Neuronal stem cell (in vitro differentiated cells): Measurements from ENCODE around the gene PDLIM5.

ENCODE experiments used
- DNase-seq: peaks from one replicate; pipeline ENCODE4 v3.0.0-alpha.2; 2013; ENCODE audit warnings: low spot score
- H2AFZ ChIP-seq: one replicate; pipeline ENCODE4 v1.6.1; 2013; ENCODE audit warnings: mild to moderate bottlenecking, low read length, inconsistent platforms
- H2AK5ac ChIP-seq: 2 replicates; pipeline ENCODE4 v1.6.1; 2013; ENCODE audit warnings: low read depth, mild to moderate bottlenecking, inconsistent platforms, low read length, moderate library complexity, mixed read lengths
- H2BK120ac ChIP-seq: 2 replicates; pipeline ENCODE4 v1.6.1; 2013; ENCODE audit warnings: low read depth, mild to moderate bottlenecking, inconsistent platforms, low read length, moderate library complexity, mixed read lengths
- H2BK12ac ChIP-seq: one replicate; pipeline ENCODE4 v1.6.1; 2013; ENCODE audit warnings: low read length, inconsistent platforms
- H2BK15ac ChIP-seq: 2 replicates; pipeline ENCODE4 v1.6.1; 2013; ENCODE audit warnings: mild to moderate bottlenecking, low read length, inconsistent platforms, mixed read lengths
- H2BK5ac ChIP-seq: one replicate; pipeline ENCODE4 v1.6.1; 2013; ENCODE audit warnings: inconsistent platforms, mild to moderate bottlenecking, low read length, moderate library complexity
- H3K14ac ChIP-seq: one replicate; pipeline ENCODE4 v1.6.1; 2013; ENCODE audit warnings: low read length, inconsistent platforms
- H3K18ac ChIP-seq: 2 replicates; pipeline ENCODE4 v1.6.1; 2013; ENCODE audit warnings: low read length, inconsistent platforms
- H3K23ac ChIP-seq: 2 replicates; pipeline ENCODE4 v1.6.1; 2013; ENCODE audit warnings: low read depth, mild to moderate bottlenecking, mixed read lengths, low read length, inconsistent platforms; ENCODE audit not compliant: poor library complexity
- H3K27ac ChIP-seq: replicated peaks from 3 replicates; pipeline ENCODE4 v1.5.1; 2013; ENCODE audit warnings: low read length, inconsistent platforms
- H3K27me3 ChIP-seq, 3 experiments: 2 replicates each; pipeline ENCODE4 v1.6.1; 2013; ENCODE audit warnings: low read length in 3 of 3, mild to moderate bottlenecking in 2 of 3, inconsistent platforms in 1 of 3, low read depth in 1 of 3, mixed read lengths in 1 of 3, moderate library complexity in 1 of 3; ENCODE audit not compliant: control insufficient read depth in 3 of 3, insufficient read depth in 3 of 3
- H3K36me3 ChIP-seq, 2 donors: replicated peaks in 1 of 2; 2 replicates each; pipeline ENCODE4 v1.6.1; 2013; ENCODE audit warnings: low read length in 2 of 2; ENCODE audit not compliant: control insufficient read depth in 2 of 2, insufficient read depth in 2 of 2
- H3K4ac ChIP-seq: 2 replicates; pipeline ENCODE4 v1.6.1; 2013; ENCODE audit warnings: inconsistent platforms, mild to moderate bottlenecking, low read length, moderate library complexity
- H3K4me1 ChIP-seq, 2 donors: 1 replicate in 1 of 2; 2 replicates in 1 of 2; pipeline ENCODE4 v1.6.1; 2013; ENCODE audit warnings: low read length in 2 of 2, low read depth in 1 of 2; ENCODE audit not compliant: control insufficient read depth in 2 of 2, insufficient read depth in 1 of 2
- H3K4me2 ChIP-seq: one replicate; pipeline ENCODE4 v1.6.1; 2013; ENCODE audit warnings: mild to moderate bottlenecking, low read length, inconsistent platforms; ENCODE audit not compliant: insufficient read depth, poor library complexity, severe bottlenecking
- H3K4me3 ChIP-seq, 2 donors: 2 replicates each; pipeline ENCODE4 v1.5.1; 2013; ENCODE audit warnings: low read length in 2 of 2, mild to moderate bottlenecking in 2 of 2, inconsistent platforms in 1 of 2, moderate library complexity in 1 of 2
- H3K79me1 ChIP-seq: one replicate; pipeline ENCODE4 v1.6.1; 2013; ENCODE audit warnings: low read depth, mild to moderate bottlenecking, inconsistent platforms, low read length, moderate library complexity
- H3K9ac ChIP-seq: one replicate; pipeline ENCODE4 v1.6.1; 2013; ENCODE audit warnings: mild to moderate bottlenecking, low read depth, low read length, inconsistent platforms; ENCODE audit not compliant: poor library complexity
- H3K9me3 ChIP-seq, 2 donors: replicated peaks in 1 of 2; 2 replicates each; pipeline versions ENCODE3 to v1.6.1; 2013; ENCODE audit warnings: low read length in 2 of 2, mild to moderate bottlenecking in 2 of 2, inconsistent platforms in 1 of 2, low read depth in 1 of 2, mixed read lengths in 1 of 2, moderate library complexity in 1 of 2; ENCODE audit not compliant: control insufficient read depth in 2 of 2, insufficient read depth in 1 of 2
- H4K8ac ChIP-seq: one replicate; pipeline ENCODE4 v1.6.1; 2013; ENCODE audit warnings: low read depth, mild to moderate bottlenecking, inconsistent platforms, low read length, moderate library complexity
- H4K91ac ChIP-seq: one replicate; pipeline ENCODE4 v1.6.1; 2013; ENCODE audit warnings: low read length, low read depth, mild to moderate bottlenecking, inconsistent platforms; ENCODE audit not compliant: poor library complexity
- WGBS, 2 donors: extraction: QIAGEN DNeasy Blood & Tissue Kit; methylation state at CpG; one replicate each; pipeline ENCODE4 v1.1.7; 2013; ENCODE audit warnings: missing lambda C conversion rate in 2 of 2, mixed read lengths in 1 of 2; ENCODE audit not compliant: insufficient read length in 2 of 2, insufficient replicate concordance in 1 of 2; ENCODE audit errors: extremely low coverage in 2 of 2; 5-methylcytosine and 5-hydroxymethylcytosine counted together

Gene PDLIM5

GRCh38 chr4:94490437-94490836 is 38.7 kb downstream of the PDLIM5 start:
- Histone ChIP-seq H3K27ac (no peak overlapping the region), H3K9me3 (peaks cover 0 to under 1% of the 10 kb centered on the region in 2 donors), H3K4ac (no peak overlapping the region), H4K91ac (no peak overlapping the region), H3K79me1 (no peaks in the 10 kb centered on the region), H3K4me3 (no peak overlapping the region), H2BK15ac (no peak overlapping the region), H3K9ac (no peak overlapping the region), H3K4me1 (peaks cover 0 to under 1% of the 10 kb centered on the region in 2 donors), H2BK5ac (no peak overlapping the region), H3K14ac (no peak overlapping the region), H2AFZ (no peak overlapping the region), H2BK12ac (no peak overlapping the region), H3K36me3 (no peaks in the 10 kb centered on the region), H3K23ac (no peak overlapping the region), H2BK120ac (no peak overlapping the region), H3K4me2 (no peak overlapping the region), H3K18ac (no peak overlapping the region), H4K8ac (no peak overlapping the region), H3K27me3 (no peaks in the 10 kb centered on the region), H2AK5ac (no peak overlapping the region)
- no CpG with 5 or more reads among the region's 1 CpG for WGBS, 2 donors
- no peak for DNase-seq

DNA sequence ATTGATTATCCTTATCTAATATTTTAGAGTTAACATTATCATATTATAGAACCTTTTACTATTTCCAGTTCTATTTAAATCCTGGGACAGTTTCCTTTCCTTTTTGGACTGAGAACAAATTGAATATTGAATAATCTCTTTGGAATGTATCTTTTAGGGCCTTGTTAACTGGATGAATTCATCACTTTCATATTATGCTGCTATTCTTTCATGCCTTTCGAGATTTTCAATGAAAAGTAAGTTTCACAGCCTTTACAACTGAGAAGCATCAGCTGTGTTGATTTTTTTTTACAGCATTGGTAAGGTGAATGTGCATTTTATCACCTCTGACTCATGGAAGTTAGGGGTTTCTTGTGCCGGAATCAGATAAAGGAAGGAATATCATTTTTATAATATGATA is 39.6 kb downstream of the PDLIM5 start:
- Histone ChIP-seq H2BK120ac (no peak overlapping the region), H4K91ac (no peak overlapping the region), H3K14ac (no peak overlapping the region), H3K4me1 (peaks cover 0 to 3% of the 10 kb centered on the region in 2 donors), H3K4ac (no peak overlapping the region), H2AFZ (no peak overlapping the region), H3K79me1 (no peaks in the 10 kb centered on the region), H3K23ac (no peak overlapping the region), H2AK5ac (no peak overlapping the region), H2BK12ac (no peak overlapping the region), H3K36me3 (peaks cover 0 to 2% of the 10 kb centered on the region in 2 donors), H3K4me3 (no peak overlapping the region), H3K9me3 (peaks cover 0 to 2% of the 10 kb centered on the region in 2 donors), H3K18ac (no peak overlapping the region), H3K27ac (no peak overlapping the region), H3K9ac (no peak overlapping the region), H2BK15ac (no peak overlapping the region), H3K27me3 (no peaks in the 10 kb centered on the region), H3K4me2 (no peak overlapping the region), H4K8ac (no peak overlapping the region), H2BK5ac (no peak overlapping the region)
- no peak for DNase-seq
- no CpG with 5 or more reads among the region's 2 CpGs for WGBS, 2 donors

- peaks cover 0 to 3% of the 10 kb centered on the region in 2 donors for H3K4me1 ChIP-seq
- H3K14ac ChIP-seq = no peak overlapping the region
- H3K36me3 ChIP-seq = peaks cover 0 to 2% of the 10 kb centered on the region in 2 donors
- no peak overlapping the region for H2BK12ac ChIP-seq
- no peak for DNase-seq
- no peak overlapping the region for H4K91ac ChIP-seq
- H2AFZ ChIP-seq = no peak overlapping the region
- peak overlapping the region; percentile 27 for H3K18ac ChIP-seq
- no peak overlapping the region for H2BK120ac ChIP-seq
- no peak overlapping the region for H2AK5ac ChIP-seq
- H3K4me3 ChIP-seq = no peak overlapping the region
- peaks cover 5 to 6% of the 10 kb centered on the region in 2 donors for H3K9me3 ChIP-seq
- no CpG with 5 or more reads among the region's 2 CpGs for WGBS, 2 donors
- no peak overlapping the region for H2BK15ac ChIP-seq
- H3K9ac ChIP-seq = no peak overlapping the region
- H4K8ac ChIP-seq = no peak overlapping the region
- H3K79me1 ChIP-seq = no peaks in the 10 kb centered on the region
- H3K4ac ChIP-seq = no peak overlapping the region
- no peaks in the 10 kb centered on the region for H3K27me3 ChIP-seq
- no peak overlapping the region for H2BK5ac ChIP-seq
- H3K23ac ChIP-seq = no peak overlapping the region
- no peak overlapping the region for H3K27ac ChIP-seq
- H3K4me2 ChIP-seq = no peak overlapping the region
Observed at GRCh38 chr4:94495408-94495807, 43.7 kb downstream of the PDLIM5 start.

DNA sequence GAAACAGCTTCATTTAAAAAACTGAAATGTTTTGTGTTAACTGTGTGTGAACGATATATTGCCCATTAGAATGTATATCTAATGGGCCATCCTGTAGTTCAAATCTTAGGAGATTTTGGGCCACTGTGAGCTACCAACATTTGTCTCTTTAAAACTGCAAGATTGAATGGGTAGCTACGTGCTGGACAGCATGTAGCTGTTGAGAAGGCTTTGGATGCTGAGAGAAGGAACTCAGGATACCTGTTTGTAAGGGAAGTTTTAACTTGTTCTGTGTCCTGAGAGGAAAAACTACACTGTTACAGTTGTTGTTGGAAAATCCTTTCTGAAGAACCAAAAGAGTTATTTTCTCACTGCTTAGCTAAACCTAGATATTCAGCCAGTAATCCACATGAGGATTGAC is 45.9 kb downstream of the PDLIM5 start:
- WGBS, 2 donors = no CpG with 5 or more reads among the region's 2 CpGs
- peaks cover 5 to 6% of the 10 kb centered on the region in 2 donors for H3K9me3 ChIP-seq
- H2BK120ac ChIP-seq = no peak overlapping the region
- no peak overlapping the region for H2AK5ac ChIP-seq
- H2BK12ac ChIP-seq = no peak overlapping the region
- peaks cover 0 to 3% of the 10 kb centered on the region in 2 donors for H3K4me1 ChIP-seq
- no peak overlapping the region for H3K4ac ChIP-seq
- H4K8ac ChIP-seq = no peak overlapping the region
- H3K9ac ChIP-seq = no peak overlapping the region
- H3K27ac ChIP-seq = no peak overlapping the region
- no peak overlapping the region for H3K23ac ChIP-seq
- no peaks in the 10 kb centered on the region for H3K27me3 ChIP-seq
- H3K36me3 ChIP-seq = peaks cover 0 to 2% of the 10 kb centered on the region in 2 donors
- no peak overlapping the region for H3K18ac ChIP-seq
- H3K4me3 ChIP-seq = no peak overlapping the region
- H3K14ac ChIP-seq = no peak overlapping the region
- DNase-seq = no peak
- no peaks in the 10 kb centered on the region for H3K79me1 ChIP-seq
- H3K4me2 ChIP-seq = no peak overlapping the region
- no peak overlapping the region for H2BK5ac ChIP-seq
- H2AFZ ChIP-seq = no peak overlapping the region
- H2BK15ac ChIP-seq = no peak overlapping the region
- H4K91ac ChIP-seq = no peak overlapping the region
